Keratinocyte (primary cell): ENCODE results near the gene GAB4. TPM values are rescaled to one million over a fixed set of nuclear protein-coding genes. Genes with fewer than 3 reads are reported as not detected.

Experiments used
- DNase-seq: peaks from one replicate; pipeline ENCODE4 v3.0.0-alpha.2; 2011; ENCODE audit warnings: low read depth, missing footprints, low spot score
- FAIRE-seq: peaks from 2 replicates; lab custom pipeline; 2011; peaks lifted over from hg19 to GRCh38; lab: Jason Lieb, UNC
- H2AFZ ChIP-seq: 2 replicates; pipeline ENCODE4 v1.6.0; 2012; ENCODE audit warnings: low read length, control low read depth, inconsistent platforms; ENCODE audit not compliant: control insufficient read depth
- H3K27ac ChIP-seq: 2 replicates; pipeline ENCODE4 v1.5.1; 2011; ENCODE audit warnings: low read length; ENCODE audit not compliant: control insufficient read depth, insufficient read depth
- H3K27me3 ChIP-seq: 3 replicates; pipeline ENCODE4 v1.6.0; 2011; ENCODE audit warnings: low read length; ENCODE audit not compliant: control insufficient read depth, insufficient read depth; ENCODE audit errors: extremely low read depth
- H3K36me3 ChIP-seq, 2 experiments: 2 replicates in 1 of 2; 3 replicates in 1 of 2; pipeline ENCODE4 v1.5.1; 2011; ENCODE audit warnings: low read length in 2 of 2, mild to moderate bottlenecking in 1 of 2; ENCODE audit not compliant: control insufficient read depth in 2 of 2, insufficient read depth in 2 of 2; ENCODE audit errors: extremely low read depth in 1 of 2
- H3K4me1 ChIP-seq: 3 replicates; pipeline ENCODE4 v1.5.1; 2011; ENCODE audit warnings: low read length; ENCODE audit not compliant: control insufficient read depth, insufficient read depth; ENCODE audit errors: extremely low read depth
- H3K4me2 ChIP-seq: 3 replicates; pipeline ENCODE4 v1.6.0; 2011; ENCODE audit warnings: low read depth, low read length; ENCODE audit not compliant: control insufficient read depth, insufficient read depth; ENCODE audit errors: extremely low read depth
- H3K4me3 ChIP-seq, 3 experiments: fragments of 200-600 bp in 1 of 3; sonication (generic) in 1 of 3; 2 replicates in 2 of 3; 3 replicates in 1 of 3; pipeline ENCODE4 v1.5.1; 2011 to 2016; ENCODE audit warnings: low read length in 3 of 3, mild to moderate bottlenecking in 3 of 3, control low read depth in 2 of 3, inconsistent platforms in 1 of 3, low read depth in 1 of 3, mixed read lengths in 1 of 3, mixed run types in 1 of 3, moderate library complexity in 1 of 3; ENCODE audit not compliant: control insufficient read depth in 2 of 3, insufficient read depth in 2 of 3; ENCODE audit errors: extremely low read depth in 1 of 3
- H3K79me2 ChIP-seq: 2 replicates; pipeline ENCODE4 v1.6.0; 2012; ENCODE audit warnings: low read length; ENCODE audit not compliant: control insufficient read depth, insufficient read depth
- H3K9ac ChIP-seq: 3 replicates; pipeline ENCODE4 v1.6.0; 2011; ENCODE audit warnings: low read length; ENCODE audit not compliant: control insufficient read depth, insufficient read depth; ENCODE audit errors: extremely low read depth
- H3K9me1 ChIP-seq: 3 replicates; pipeline ENCODE4 v1.6.0; 2011; ENCODE audit warnings: low read length; ENCODE audit not compliant: control insufficient read depth, insufficient read depth; ENCODE audit errors: extremely low read depth
- H3K9me3 ChIP-seq: 2 replicates; pipeline ENCODE4 v1.5.1; 2012; ENCODE audit warnings: low read depth, low read length; ENCODE audit not compliant: control insufficient read depth
- H4K20me1 ChIP-seq: 3 replicates; pipeline ENCODE4 v1.6.0; 2011; ENCODE audit warnings: low read length; ENCODE audit not compliant: control insufficient read depth, insufficient read depth; ENCODE audit errors: extremely low read depth
- CTCF ChIP-seq, 3 experiments: IDR thresholded peaks in 1 of 3; conservative IDR thresholded peaks in 1 of 3; optimal IDR thresholded peaks in 1 of 3; 2 replicates in 2 of 3; 3 replicates in 1 of 3; pipeline versions ENCODE3 to v1.5.1; 2011; ENCODE audit warnings: low read length in 3 of 3, mild to moderate bottlenecking in 3 of 3, moderate library complexity in 2 of 3, control low read depth in 1 of 3, inconsistent platforms in 1 of 3; ENCODE audit not compliant: insufficient read depth in 2 of 3; ENCODE audit errors: extremely low read depth in 1 of 3
- EZH2 ChIP-seq: IDR thresholded peaks from one replicate; pipeline ENCODE4 v1.6.1; 2012; ENCODE audit warnings: inconsistent platforms, mild to moderate bottlenecking, low read length, moderate library complexity
- dilution Hi-C: fragments of 300-500 bp; cut with MboI; formaldehyde crosslinking; loops from one replicate; pipeline ENCODE4 v1.7.0; 2020; ENCODE audit warnings: low sequenced_read_pairs; ENCODE audit not compliant: extremely low pct_ligation_motif_present
- polyA plus RNA-seq, 5 experiments: library from polyadenylated mRNA; depleted of rRNA in 3 of 5; stranded (reverse) in 3 of 5; stranded (forward) in 1 of 5; unstranded in 1 of 5; fragments of >200 nt; gene quantifications; 1 replicate in 1 of 5; 2 replicates in 3 of 5; 3 replicates in 1 of 5; pipeline versions ENCODE4 v1.2.1 to v1.2.3, GENCODE V29; 2011 to 2012; ENCODE audit warnings: missing spikeins in 2 of 5, low read depth in 1 of 5, low replicate concordance in 1 of 5

Gene GAB4
- polyA plus RNA-seq, 1 donor (not counting 4 experiments of a cell fraction or from before 2014, with no cell fraction given): not detected

- no peak overlapping the region for H3K27ac ChIP-seq
These were observed 40.4 kb downstream of the GAB4 start for GRCh38 chr22:16967453-16968217.

GRCh38 chr22:16966251-16966650 lies 41.8 kb downstream of the GAB4 start:
- no peak overlapping the region for H3K9ac ChIP-seq
- no peaks in the 10 kb centered on the region for H3K9me1 ChIP-seq
- no peak for DNase-seq
- no peaks in the 10 kb centered on the region for H4K20me1 ChIP-seq
- dilution Hi-C loops: no loop called here
- H2AFZ ChIP-seq: no peak overlapping the region
- H3K27ac ChIP-seq: no peak overlapping the region
- H3K9me3 ChIP-seq: peaks cover 13% of the 10 kb centered on the region
- H3K4me3 ChIP-seq: no peak overlapping the region
- H3K4me2 ChIP-seq: no peak overlapping the region
- no peak for TF ChIP-seq CTCF (optimal IDR thresholded peaks at IDR 0.05 in 1 of 3, IDR thresholded peaks at IDR 0.05 in 1 of 3, conservative IDR thresholded peaks at IDR 0.05 in 1 of 3; ENCODE audit: extremely low read depth in 1 of 3, insufficient read depth in 2 of 3, low read length in 3 of 3)
- TF ChIP-seq EZH2: no peak
- no peaks in the 10 kb centered on the region for H3K79me2 ChIP-seq
- FAIRE-seq: no peak
- H3K27me3 ChIP-seq: no peaks in the 10 kb centered on the region
- H3K4me1 ChIP-seq: no peaks in the 10 kb centered on the region
- H3K36me3 ChIP-seq: no peaks in the 10 kb centered on the region

More at GRCh38 chr22:16967453-16968217, 40.4 kb downstream of the GAB4 start:
- Histone ChIP-seq H4K20me1 (no peaks in the 10 kb centered on the region), H3K9me3 (peaks cover 13% of the 10 kb centered on the region), H3K4me1 (no peaks in the 10 kb centered on the region), H3K4me3 (no peak overlapping the region), H3K36me3 (no peaks in the 10 kb centered on the region), H3K27me3 (no peaks in the 10 kb centered on the region), H3K79me2 (no peaks in the 10 kb centered on the region), H3K9me1 (no peaks in the 10 kb centered on the region), H3K9ac (no peak overlapping the region), H3K4me2 (no peak overlapping the region), H2AFZ (no peak overlapping the region)
- TF ChIP-seq EZH2: no peak
- no peak for TF ChIP-seq CTCF (optimal IDR thresholded peaks at IDR 0.05 in 1 of 3, IDR thresholded peaks at IDR 0.05 in 1 of 3, conservative IDR thresholded peaks at IDR 0.05 in 1 of 3; ENCODE audit: extremely low read depth in 1 of 3, insufficient read depth in 2 of 3, low read length in 3 of 3)
- DNase-seq: no peak
- dilution Hi-C loops: no loop called here
- no peak for FAIRE-seq
